Body of pancreas (tissue), 4 donors: Measurements from ENCODE around the gene CNKSR2. TPM values are rescaled to one million over a fixed set of nuclear protein-coding genes. Genes with fewer than 3 reads are reported as not detected.
A peak's percentile ranks its signal among the peaks of the same experiment; 100 is the strongest.

ENCODE experiments used
- ATAC-seq: fragments of 150-250 bp; one replicate; pipeline ENCODE4 v1.9.1; 2016
- DNase-seq, 4 donors: peaks; one replicate each; pipeline ENCODE4 v3.0.0-alpha.2; 2019
- H3K27ac ChIP-seq, 4 donors: fragments of 200-600 bp; sonication (generic); 1 replicate in 3 of 4; 2 replicates in 1 of 4; pipeline versions ENCODE4 v1.5.1 to v1.6.1; 2016 to 2019; ENCODE audit warnings: mild to moderate bottlenecking in 1 of 4, mixed read lengths in 1 of 4, moderate library complexity in 1 of 4
- H3K27me3 ChIP-seq, 2 donors: fragments of 200-600 bp; sonication (generic); one replicate each; pipeline ENCODE4 v1.6.0; 2016; ENCODE audit warnings: mild to moderate bottlenecking in 1 of 2
- H3K36me3 ChIP-seq, 2 donors: fragments of 200-600 bp; sonication (generic); replicated peaks in 1 of 2; 2 replicates each; pipeline ENCODE4 v1.5.1; 2016; ENCODE audit warnings: low read depth in 2 of 2; ENCODE audit not compliant: insufficient read depth in 1 of 2
- H3K4me1 ChIP-seq: fragments of 200-600 bp; sonication (generic); one replicate; pipeline ENCODE4 v1.6.0; 2016
- H3K4me3 ChIP-seq, 2 donors: fragments of 200-600 bp; sonication (generic); 1 replicate in 1 of 2; 2 replicates in 1 of 2; pipeline ENCODE4 v1.5.1; 2016 to 2019
- H3K9me3 ChIP-seq, 3 donors: fragments of 200-600 bp; sonication (generic); 1 replicate in 2 of 3; 2 replicates in 1 of 3; pipeline ENCODE4 v1.5.1; 2016
- POLR2A ChIP-seq, 3 donors: fragments of 450-650 bp; IDR thresholded peaks; one replicate each; pipeline ENCODE4 v1.6.1; 2016; ENCODE audit warnings: antibody characterized with exemption in 3 of 3, mild to moderate bottlenecking in 2 of 3
- WGBS, 2 donors: methylation state at CpG; one replicate each; pipeline ENCODE4 v1.1.5; 2017; 5-methylcytosine and 5-hydroxymethylcytosine counted together
- intact Hi-C: fragments of 100-400 bp; cut with DNase I; formaldehyde crosslinking; loops from one replicate; pipeline ENCODE4 v1.15.1; 2023
- total RNA-seq, 2 donors: library from RNA; depleted of rRNA; stranded (reverse); fragments of >200 nt; gene quantifications; one replicate each; pipeline ENCODE4 v1.1.0, GENCODE V29; 2016
- TF ChIP-seq, protein P1 (sequence below), 7 experiments: fragments of 450-650 bp in 4 of 7; fragments of 200-600 bp in 3 of 7; sonication (generic) in 3 of 7; IDR thresholded peaks; one replicate each; pipeline ENCODE4 v1.5.1; 2016 to 2019; ENCODE audit warnings: antibody characterized with exemption in 7 of 7

CNKSR2 gene
- total RNA-seq, 2 donors from 2014 or later: 9.9 to 60.0 TPM

DNA sequence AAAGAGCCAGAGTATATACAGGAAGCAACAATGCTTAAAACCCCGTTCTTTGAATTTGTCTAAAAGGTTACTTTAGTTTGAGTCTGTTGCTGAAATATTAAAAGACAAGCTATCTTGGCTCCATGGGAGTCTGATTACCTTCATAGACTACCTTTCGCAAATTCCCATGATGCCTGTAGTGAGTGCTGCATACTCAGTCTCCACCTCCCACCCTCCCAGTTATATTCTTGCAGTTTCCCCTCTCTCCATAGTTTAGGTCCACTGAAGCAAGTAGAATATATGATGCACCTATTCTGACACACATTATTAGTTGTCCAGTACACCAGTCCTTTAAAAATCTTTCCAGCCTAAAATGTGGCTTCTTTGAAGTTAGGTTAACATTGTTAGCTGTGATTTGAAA, 2.4 kb downstream of the CNKSR2 start:
- DNase-seq (no peak), ATAC-seq (no peak)
- Histone ChIP-seq H3K9me3 (no peaks in the 10 kb centered on the region), H3K4me1 (peaks cover 3% of the 10 kb centered on the region), H3K27me3 (no peaks in the 10 kb centered on the region), H3K27ac (no peak overlapping the region), H3K4me3 (no peak overlapping the region), H3K36me3 (no peaks in the 10 kb centered on the region)
- no peak for TF ChIP-seq POLR2A (IDR thresholded peaks at IDR 0.05)
- TF ChIP-seq, protein P1, sequence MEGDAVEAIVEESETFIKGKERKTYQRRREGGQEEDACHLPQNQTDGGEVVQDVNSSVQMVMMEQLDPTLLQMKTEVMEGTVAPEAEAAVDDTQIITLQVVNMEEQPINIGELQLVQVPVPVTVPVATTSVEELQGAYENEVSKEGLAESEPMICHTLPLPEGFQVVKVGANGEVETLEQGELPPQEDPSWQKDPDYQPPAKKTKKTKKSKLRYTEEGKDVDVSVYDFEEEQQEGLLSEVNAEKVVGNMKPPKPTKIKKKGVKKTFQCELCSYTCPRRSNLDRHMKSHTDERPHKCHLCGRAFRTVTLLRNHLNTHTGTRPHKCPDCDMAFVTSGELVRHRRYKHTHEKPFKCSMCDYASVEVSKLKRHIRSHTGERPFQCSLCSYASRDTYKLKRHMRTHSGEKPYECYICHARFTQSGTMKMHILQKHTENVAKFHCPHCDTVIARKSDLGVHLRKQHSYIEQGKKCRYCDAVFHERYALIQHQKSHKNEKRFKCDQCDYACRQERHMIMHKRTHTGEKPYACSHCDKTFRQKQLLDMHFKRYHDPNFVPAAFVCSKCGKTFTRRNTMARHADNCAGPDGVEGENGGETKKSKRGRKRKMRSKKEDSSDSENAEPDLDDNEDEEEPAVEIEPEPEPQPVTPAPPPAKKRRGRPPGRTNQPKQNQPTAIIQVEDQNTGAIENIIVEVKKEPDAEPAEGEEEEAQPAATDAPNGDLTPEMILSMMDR (IDR thresholded peaks at IDR 0.05): no peak
- intact Hi-C loops: no loop called here
- 22 to 41% methylated on average over 2 of the region's 2 CpGs for WGBS, 2 donors

DNA sequence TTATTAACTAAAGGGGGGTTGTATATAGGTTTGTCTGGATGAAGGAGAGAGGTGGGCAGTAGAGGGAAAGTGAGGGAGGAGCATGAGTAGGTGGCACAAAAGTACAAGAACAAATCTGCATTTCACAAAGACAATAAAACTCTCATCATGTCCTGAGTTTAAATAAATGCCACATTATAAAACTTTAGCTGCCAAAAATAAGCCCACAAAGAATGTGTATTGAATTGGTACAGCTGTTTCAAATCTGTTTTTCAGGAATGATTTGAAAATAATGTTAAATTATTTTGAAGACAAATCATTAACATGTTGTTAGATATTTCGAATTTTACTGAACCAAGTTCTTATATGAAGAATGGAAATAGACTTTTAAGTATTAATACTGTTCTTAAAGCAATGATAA, 5.8 kb downstream of the CNKSR2 start:
- Histone ChIP-seq H3K9me3 (no peaks in the 10 kb centered on the region), H3K36me3 (no peaks in the 10 kb centered on the region), H3K27me3 (no peaks in the 10 kb centered on the region), H3K4me3 (no peak overlapping the region), H3K4me1 (peaks cover 13% of the 10 kb centered on the region), H3K27ac (no peak overlapping the region)
- DNase-seq: no peak
- WGBS, 2 donors: 82% methylated on average over 1 of the region's 1 CpG
- intact Hi-C loops: no loop called here
- no peak for TF ChIP-seq POLR2A (IDR thresholded peaks at IDR 0.05)
- TF ChIP-seq, protein P1 (IDR thresholded peaks at IDR 0.05): no peak
- no peak for ATAC-seq

DNA sequence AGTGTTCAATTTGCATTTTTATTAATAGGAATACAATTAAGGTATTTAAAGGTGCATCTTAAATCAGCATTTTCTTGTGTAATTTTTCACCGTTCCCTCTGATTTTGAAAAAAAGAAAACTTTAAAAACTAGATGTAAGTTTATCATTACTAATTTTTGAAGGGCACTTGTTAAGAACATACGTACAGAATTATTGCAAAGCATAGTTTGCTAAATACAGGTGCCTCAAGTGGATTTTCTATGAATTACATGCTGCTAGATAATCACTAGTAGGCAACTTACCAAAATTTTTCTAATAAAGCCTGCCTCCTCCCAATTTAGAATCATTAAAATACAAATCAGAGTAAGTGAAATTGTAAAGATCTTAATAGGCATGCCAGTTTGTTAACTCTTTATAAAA, 8.5 kb downstream of the CNKSR2 start:
- no peaks in the 10 kb centered on the region for H3K27me3 ChIP-seq
- DNase-seq (no peak), ATAC-seq (no peak)
- TF ChIP-seq, protein P1 (IDR thresholded peaks at IDR 0.05): peak in 6 of 7 experiments; percentile 26 to 53 (median 44)
- no peak for TF ChIP-seq POLR2A (IDR thresholded peaks at IDR 0.05)
- H3K4me1 ChIP-seq: peaks cover 16% of the 10 kb centered on the region
- H3K4me3 ChIP-seq: no peak overlapping the region
- H3K9me3 ChIP-seq: no peaks in the 10 kb centered on the region
- 28 to 29% methylated on average over 2 of the region's 2 CpGs for WGBS, 2 donors
- H3K27ac ChIP-seq: no peak overlapping the region
- no peaks in the 10 kb centered on the region for H3K36me3 ChIP-seq
- intact Hi-C loops: no loop called here

DNA sequence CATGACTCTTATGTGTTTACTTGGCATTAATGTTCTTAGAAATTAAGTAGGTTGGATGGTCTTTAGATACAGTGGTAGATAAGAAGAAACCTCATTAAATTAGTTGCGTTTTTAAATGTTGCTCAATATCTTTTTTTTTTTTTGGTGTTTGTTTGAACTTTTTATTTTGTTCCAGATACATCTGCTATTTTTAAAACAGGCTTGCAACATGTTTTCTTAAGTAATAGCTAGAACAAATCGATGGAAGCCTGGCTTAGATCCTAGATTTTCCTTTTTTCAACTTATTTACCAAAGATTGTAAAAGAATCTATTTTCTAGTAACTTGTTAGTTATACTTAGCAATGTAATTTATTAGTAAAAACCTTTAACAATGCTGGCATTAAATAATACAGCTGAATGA, 9.3 kb downstream of the CNKSR2 start:
- no peak for DNase-seq
- Histone ChIP-seq H3K9me3 (no peaks in the 10 kb centered on the region), H3K27ac (peak overlapping the region in 1 of 4 donors; percentile 32), H3K27me3 (no peaks in the 10 kb centered on the region), H3K4me3 (no peak overlapping the region), H3K36me3 (no peaks in the 10 kb centered on the region), H3K4me1 (peaks cover 16% of the 10 kb centered on the region)
- ATAC-seq: peak; percentile 75
- intact Hi-C loops: no loop called here
- WGBS, 2 donors: 2 to 9% methylated on average over 2 of the region's 2 CpGs
- no peak for TF ChIP-seq POLR2A (IDR thresholded peaks at IDR 0.05)
- TF ChIP-seq, protein P1 (IDR thresholded peaks at IDR 0.05): no peak

DNA sequence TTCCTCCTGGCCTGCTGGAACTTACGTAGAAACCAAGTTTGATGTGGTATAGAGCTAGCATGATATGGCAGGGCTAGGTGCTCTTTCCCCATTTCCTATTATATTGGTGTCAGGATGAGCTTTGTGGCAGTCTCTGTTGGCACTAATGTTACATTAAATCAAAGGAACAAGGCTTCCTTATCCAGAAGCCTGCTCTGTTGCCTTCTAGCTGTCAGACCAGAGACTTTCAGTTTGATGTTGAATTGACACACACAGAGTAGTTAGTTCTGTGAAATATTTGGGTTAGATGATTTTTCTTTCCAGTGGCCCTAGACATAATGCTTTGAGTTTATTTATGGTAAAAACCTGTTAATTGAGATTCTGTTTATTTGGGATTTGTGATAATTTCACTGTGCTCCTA, 10.0 kb downstream of the CNKSR2 start:
- TF ChIP-seq POLR2A (IDR thresholded peaks at IDR 0.05): no peak
- TF ChIP-seq, protein P1 (IDR thresholded peaks at IDR 0.05): no peak
- Histone ChIP-seq H3K9me3 (no peaks in the 10 kb centered on the region), H3K4me3 (no peak overlapping the region), H3K27ac (peak overlapping the region in 2 of 4 donors; percentile 32 to 41), H3K36me3 (no peaks in the 10 kb centered on the region), H3K4me1 (peaks cover 16% of the 10 kb centered on the region), H3K27me3 (no peaks in the 10 kb centered on the region)
- 23 to 33% methylated on average over 1 of the region's 1 CpG for WGBS, 2 donors
- intact Hi-C loops: no loop called here
- DNase-seq (no peak), ATAC-seq (peak; percentile 35)
